Astrocyte of the cerebellum (primary cell): ENCODE results near the gene ANGPT4.

ENCODE experiments used
- DNase-seq: peaks from one replicate; pipeline ENCODE4 v3.0.0-alpha.2; 2011; ENCODE audit warnings: low read depth
- H3K4me3 ChIP-seq: 2 replicates; pipeline ENCODE4 v1.5.1; 2011; ENCODE audit warnings: mild to moderate bottlenecking, low read depth, low read length, moderate library complexity
- in situ Hi-C: cut with HindIII; loops from 2 replicates; pipeline ENCODE4 v1.10.0; 2017; ENCODE audit warnings: low sequenced_read_pairs
- TF ChIP-seq, protein P1 (sequence below): IDR thresholded peaks from 2 replicates; pipeline ENCODE4 v1.5.1; 2012; ENCODE audit warnings: low read length, low read depth, moderate library complexity, mild to moderate bottlenecking; ENCODE audit errors: missing control alignments

ANGPT4 gene

GRCh38 chr20:826695-827323 lies 89.3 kb downstream of the ANGPT4 start:
- no peak overlapping the region for H3K4me3 ChIP-seq
- in situ Hi-C loops, result no loop called here
- DNase-seq, result no peak
- TF ChIP-seq, protein P1, sequence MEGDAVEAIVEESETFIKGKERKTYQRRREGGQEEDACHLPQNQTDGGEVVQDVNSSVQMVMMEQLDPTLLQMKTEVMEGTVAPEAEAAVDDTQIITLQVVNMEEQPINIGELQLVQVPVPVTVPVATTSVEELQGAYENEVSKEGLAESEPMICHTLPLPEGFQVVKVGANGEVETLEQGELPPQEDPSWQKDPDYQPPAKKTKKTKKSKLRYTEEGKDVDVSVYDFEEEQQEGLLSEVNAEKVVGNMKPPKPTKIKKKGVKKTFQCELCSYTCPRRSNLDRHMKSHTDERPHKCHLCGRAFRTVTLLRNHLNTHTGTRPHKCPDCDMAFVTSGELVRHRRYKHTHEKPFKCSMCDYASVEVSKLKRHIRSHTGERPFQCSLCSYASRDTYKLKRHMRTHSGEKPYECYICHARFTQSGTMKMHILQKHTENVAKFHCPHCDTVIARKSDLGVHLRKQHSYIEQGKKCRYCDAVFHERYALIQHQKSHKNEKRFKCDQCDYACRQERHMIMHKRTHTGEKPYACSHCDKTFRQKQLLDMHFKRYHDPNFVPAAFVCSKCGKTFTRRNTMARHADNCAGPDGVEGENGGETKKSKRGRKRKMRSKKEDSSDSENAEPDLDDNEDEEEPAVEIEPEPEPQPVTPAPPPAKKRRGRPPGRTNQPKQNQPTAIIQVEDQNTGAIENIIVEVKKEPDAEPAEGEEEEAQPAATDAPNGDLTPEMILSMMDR, result no peak

DNA sequence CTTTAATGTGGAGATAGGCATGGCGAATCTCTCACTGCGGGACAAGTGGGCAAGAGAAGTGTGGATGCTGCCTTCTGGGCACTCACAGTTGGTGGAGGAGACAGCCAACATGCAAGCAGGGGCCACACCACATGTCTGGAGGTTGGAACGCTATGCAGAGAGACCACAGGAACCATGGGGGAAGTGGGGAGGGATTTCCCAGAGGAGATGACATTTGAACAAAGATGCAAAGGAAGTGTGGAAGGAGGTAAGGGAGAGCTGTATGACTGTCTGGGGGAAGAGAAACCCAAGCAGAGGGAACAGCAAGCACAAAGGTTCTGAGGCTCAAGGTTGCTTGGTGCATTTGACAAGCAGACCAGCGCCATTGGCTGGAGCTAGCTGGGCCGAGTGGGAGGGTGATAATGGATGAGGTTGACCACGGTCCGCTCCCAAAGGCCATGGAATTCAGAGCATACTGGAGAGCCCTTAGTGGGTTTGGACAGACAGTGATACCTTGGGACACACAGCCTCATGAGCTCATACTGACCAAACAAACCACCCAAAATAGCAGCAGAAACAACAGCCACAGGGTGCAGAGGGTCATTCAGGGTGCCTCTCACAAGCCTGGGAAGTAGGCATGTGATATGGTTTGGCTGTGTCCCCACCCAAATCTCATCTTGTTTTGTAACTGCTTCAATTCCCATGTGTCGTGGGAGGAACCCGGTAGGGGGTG lies 90.3 kb downstream of the ANGPT4 start:
- in situ Hi-C loops, result no loop called here
- no peak for DNase-seq
- H3K4me3 ChIP-seq, result no peak overlapping the region
- TF ChIP-seq, protein P1, result no peak

DNA sequence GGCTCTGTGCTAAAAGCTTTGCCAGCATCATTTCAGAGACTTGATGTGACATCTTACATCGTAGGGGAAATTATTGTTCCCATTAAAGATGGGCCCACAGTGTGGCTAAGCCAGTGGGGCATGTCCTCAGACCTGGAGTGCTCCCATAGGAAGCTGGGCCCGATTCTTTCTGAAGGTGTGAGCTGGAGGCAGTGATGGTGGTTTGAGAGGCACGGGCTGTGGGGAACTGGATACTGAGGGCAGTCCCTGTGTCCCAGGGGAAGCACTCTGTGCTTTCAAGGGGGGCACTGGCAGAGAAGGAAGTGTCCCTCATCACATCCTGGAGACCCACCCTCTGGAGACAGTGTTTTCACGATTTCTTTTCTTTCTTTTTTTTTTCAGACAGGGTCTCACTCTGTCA lies 91.2 kb downstream of the ANGPT4 start:
- DNase-seq, result no peak
- in situ Hi-C loops, result no loop called here
- TF ChIP-seq, protein P1, result no peak
- H3K4me3 ChIP-seq, result no peak overlapping the region

DNA sequence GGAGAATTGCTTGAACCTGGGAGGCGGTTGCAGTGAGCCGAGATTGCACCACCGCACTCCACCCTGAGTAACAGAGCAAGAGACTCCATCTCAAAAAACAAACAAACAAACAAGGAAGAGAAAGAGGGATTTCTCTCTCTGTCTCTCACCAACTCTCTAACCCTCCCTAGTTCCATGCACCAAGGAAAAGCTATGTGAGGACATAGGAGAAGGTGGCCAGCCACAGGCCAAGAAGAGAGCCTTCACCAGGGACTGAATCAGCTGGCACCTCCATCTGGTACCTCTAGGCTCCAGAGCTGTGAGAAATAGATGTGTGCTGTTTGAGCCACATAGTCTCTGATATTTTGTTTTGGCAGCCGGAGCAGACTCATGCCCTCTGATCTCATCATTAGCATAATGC lies 91.6 kb downstream of the ANGPT4 start:
- TF ChIP-seq, protein P1, result no peak
- in situ Hi-C loops, result no loop called here
- no peak overlapping the region for H3K4me3 ChIP-seq

GRCh38 chr20:823574-823902 lies 92.6 kb downstream of the ANGPT4 start:
- TF ChIP-seq, protein P1, result no peak
- no peak for DNase-seq
- no peak overlapping the region for H3K4me3 ChIP-seq
- in situ Hi-C loops, result no loop called here

More for the DNA sequence above, 91.6 kb downstream of the ANGPT4 start:
- no peak for DNase-seq

GRCh38 chr20:822651-823573 lies 93.2 kb downstream of the ANGPT4 start:
- no peak overlapping the region for H3K4me3 ChIP-seq
- TF ChIP-seq, protein P1, result no peak
- in situ Hi-C loops, result no loop called here
- DNase-seq, result no peak
